HT-29 (cell line): ENCODE measurements around the gene SNAP25. TPM values are rescaled to one million over a fixed set of nuclear protein-coding genes. Genes with fewer than 3 reads are reported as not detected.

ENCODE experiments used
- DNase-seq: peaks from one replicate; pipeline ENCODE4 v3.0.0-alpha.2; 2015; ENCODE audit warnings: low spot score
- total RNA-seq: library from RNA; depleted of rRNA; stranded (reverse); fragments of >200 nt; shearing (Covaris generic); gene quantifications from 2 replicates; pipeline ENCODE4 v1.2.3, GENCODE V29; 2014; rRNA removed

SNAP25 gene
- total RNA-seq: not detected in 2 replicates

DNA sequence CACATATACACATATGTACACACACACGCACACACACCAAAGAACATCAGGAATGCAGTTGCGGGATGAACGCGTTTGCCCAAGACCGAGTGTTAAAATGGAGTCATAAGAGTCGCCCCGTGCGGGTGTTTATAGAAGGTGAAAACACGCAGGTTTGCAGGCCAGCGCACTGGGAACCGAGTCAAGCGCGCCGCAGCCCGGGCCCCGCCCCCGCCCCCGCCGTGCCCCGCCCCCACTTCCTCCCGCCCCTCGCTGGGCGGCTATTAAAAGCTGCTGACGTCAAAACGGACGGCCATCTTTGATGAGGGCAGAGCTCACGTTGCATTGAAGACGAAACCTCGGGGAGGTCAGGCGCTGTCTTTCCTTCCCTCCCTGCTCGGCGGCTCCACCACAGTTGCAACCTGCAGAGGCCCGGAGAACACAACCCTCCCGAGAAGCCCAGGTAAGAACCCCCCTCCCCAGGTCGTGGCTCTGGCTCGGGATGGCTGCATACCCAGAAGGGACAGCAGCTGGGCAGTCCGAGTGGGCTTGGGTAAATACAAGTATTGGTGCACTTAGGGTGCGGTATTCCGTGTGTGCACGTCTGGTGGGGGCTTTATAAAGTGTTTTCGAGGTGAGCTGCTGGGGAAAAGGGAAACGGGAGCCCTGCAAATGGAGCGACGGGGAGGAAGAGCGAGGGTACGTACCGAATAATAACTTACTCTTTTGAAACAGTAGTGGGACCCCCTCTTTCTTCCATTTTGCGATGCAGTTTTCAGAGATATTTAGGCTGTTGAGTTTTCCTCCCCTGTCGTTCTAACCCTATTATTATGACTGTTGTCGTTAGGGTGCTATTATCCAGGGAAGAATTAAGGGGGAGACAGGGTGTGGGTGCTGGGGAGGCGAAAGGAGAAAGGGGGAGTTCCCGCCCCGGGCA, at the start of gene SNAP25:
Gene SNAP25, plus strand, starts transcription at position 295 of the 916 bp plus-strand sequence. CDS start 56,662 bp downstream, outside the sequence.
- no peak for DNase-seq

DNA sequence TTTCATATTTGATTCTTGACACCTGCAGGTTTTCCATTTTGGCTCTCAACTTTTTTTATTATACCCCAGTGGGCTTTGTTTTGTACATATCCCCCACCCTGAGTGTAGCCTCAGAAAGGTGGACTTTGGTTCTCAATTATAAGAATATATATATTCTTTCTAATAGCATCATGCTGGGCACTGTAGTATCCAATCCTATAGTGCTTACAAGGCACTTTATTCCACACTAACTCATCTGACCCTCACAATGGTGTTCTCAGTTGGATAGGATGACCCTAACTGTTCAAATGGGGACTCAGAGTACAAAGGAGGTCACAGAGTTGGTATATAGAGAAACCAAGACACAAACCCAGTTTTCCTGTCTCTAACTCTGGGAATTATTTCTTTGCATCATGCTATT, 48.9 kb upstream of the SNAP25 start:
- no peak for DNase-seq

DNA sequence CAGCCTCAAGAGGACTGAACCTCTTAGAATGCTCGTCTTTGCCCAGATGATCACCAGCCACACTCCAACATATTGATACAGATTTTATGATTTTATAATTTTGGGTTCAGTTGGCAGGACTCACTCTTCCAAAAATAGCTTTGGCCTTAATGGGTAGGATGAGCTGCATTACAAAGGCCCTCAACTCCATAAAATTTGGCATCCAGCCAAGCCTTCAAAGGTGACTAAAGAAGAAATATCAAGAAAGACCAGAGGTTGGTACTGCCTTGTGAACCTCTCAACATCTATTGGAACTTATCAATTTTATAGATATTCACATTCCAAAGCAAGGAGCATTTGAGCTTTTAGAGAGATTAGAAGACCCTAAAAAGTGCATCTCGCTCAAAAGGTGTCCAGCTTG, 48.4 kb upstream of the SNAP25 start:
- DNase-seq: no peak

DNA sequence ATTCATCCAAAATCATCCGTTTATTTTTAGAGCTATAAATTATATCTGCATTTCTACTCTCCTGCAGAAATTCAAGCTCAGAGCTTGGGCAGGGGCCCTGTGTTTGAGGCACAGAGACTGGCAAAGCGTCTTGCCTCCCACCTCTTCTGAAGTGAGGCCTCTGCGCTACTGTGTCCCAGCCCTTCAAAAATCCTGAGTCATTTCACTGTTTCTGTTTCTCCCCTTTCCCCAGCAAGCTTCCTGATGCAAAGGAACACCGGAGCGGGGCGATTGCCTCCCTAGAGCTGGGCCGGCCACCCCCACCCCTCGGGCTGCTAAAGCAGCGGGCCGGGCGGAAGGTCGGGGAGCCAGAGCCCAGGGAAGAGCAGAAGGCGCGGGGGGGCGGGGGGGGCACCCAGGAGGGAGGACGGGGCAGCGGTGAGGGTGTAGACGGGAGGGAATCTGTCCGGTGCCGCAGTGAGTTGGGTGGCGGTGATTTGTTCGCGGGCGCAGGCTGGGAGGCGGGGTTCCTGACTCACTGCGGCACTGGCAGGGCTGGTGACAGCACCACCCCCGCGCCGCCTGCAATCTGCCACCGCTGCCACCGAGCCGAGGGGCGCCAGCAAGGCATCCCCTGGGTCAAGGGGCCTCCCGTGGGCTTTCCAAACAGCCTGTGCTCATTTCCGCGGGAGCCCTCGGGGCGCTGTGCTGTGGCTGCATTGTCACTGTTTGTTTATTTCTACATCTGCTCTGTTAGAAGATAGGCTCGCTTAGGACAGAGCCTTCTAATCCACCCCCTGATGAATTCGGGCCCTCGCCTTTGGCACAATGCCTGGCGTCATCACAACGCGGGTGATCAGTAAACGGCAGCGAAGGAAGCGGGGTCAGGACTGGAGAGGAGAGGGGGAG, 46.5 kb upstream of the SNAP25 start:
- no peak for DNase-seq

DNA sequence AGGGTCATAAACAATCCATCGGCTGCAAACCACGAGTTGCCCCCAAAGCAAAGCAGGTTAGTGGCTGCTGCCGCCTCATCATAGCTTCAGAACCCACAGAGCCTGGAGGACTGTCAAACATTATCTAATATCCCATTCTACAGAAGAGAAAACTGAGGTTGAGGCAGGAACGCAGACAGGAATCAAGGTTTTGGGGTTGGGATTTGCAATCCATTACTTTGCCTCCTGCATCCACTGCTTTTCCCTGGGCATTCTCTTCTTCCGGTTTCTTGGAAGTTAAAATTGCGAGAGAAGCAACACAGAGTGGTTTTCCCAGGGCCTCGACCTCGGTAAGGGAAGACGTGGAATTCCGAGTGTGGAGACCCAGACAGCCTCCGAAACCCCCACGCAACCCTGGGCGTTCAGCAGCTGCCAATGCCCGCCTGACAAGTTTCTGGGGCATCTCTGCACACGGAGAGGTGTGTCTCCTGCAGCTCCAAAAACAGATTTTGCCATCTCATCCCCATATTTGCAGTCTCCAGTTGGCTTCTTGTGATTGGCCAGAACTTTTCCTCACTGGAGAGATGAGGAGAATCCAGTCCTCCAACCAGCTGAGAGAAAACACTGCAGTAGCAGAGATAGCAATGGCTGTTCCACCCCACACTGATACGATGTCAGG, 45.5 kb upstream of the SNAP25 start:
- DNase-seq: no peak

DNA sequence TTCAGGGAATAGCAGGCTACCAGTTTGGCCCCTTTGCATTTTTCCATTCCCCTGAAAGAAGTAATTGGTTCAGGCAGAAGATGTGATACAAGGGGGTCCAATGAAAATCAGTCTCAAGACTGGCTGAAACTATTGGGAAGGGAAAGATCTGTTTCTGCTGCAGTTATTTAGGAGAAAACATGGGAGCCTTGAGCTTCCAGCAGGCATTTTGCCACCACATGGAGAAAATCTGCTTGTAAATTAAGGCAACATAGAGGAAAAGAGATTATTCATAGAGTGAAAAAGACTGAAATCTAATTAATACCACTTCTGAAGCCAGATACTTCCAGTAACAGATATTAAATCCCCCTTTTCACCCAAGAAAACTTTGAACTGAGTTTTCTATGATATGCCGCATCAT, 44.2 kb upstream of the SNAP25 start:
- DNase-seq: no peak

DNA sequence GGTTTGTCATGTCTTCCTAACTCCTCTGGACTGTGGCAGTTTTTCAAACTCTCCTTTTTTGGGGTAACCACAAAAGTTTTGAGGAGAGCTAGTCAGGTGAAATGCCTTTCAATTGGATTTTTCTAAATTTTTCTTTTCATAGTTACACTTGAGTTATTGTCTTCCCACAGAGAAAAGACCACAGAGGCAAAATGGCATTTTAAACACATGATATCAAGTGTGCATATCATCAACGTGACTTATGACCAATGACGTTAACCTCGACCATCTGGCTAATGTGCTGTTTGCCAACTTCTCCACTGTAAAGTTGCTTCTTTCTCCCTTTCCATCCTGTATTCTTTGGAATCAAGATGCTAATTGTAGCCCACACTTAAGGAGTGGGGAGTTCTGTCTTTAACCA, 41.3 kb upstream of the SNAP25 start:
- no peak for DNase-seq

DNA sequence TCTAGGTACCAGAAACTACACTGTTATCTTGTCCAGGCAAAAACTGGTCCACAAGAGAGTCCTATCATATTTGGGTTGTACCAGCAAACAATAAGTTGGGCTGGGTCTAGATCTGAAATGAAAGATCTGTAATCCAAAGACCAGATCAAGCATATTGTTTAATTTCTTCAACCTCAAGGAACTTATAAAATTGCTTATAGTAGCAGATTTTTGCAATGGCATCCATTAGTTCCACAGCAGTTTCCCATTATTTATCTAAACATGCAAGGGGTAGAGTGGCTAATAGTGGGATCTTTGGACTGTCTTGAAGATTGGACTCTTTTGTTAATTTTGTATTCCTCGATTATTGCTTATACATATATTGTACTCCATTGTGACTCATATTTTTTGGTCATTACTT, 40.5 kb upstream of the SNAP25 start:
- DNase-seq: no peak

DNA sequence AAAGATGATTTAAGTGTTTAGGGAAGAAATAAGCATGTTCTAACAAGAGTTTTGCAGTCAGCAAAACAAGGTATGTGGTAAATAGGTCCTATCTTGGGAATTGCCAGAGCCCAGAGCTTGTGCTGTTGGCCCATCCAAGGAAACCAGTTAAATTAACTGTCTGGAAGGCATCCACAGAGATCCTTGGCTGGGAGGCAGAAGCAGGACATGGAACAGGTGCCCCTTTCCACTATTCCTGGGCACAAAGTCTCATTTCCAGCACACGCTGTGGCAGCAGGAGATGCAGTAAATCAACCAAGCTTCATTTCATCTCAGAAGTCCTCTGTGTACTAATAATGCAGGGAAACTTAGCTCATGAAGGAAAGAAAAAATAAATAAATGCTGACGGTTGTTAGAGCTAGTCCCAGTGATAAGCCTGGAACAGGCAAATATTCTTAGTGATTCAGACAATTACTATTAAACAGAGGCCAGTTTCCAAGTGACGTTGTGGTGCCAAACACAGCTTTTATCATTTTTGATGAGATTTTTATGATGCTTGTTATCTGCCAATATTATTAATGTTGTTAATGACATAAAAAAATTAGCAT, 39.8 kb upstream of the SNAP25 start:
- no peak for DNase-seq

DNA sequence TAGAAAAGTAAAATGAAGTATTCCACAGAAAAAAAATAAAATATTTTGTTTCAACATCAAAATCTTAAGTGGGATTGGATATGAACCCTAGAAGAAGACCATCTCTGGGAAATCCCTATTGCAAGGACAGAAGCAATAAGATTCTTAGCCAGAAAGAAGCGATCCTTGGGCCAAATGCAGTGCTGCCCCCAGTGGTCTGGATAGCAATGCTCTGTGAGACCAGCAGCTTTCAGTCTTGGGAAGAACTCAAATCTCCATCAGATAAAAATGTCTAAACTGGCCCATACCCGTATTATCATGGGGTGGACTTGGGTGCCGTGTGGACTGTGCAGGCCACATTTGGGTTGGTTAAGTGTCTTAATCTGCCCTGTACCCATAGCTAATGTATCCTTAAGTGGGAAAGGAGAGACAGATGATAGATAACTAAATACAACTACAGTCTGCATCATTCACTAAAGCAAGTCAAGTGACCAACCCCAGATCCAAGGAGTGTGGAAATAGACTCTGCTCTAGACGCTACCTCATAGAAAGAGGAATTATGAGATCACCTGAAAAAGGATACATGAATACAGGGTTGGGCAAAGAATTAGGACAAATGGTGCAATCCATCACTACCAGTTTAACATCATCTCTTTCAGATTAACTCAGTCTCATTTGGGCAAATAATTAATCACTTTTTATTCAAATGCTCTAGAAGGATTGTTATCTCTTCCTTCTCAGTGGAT, 38.9 kb upstream of the SNAP25 start:
- peak; percentile 16 for DNase-seq

DNA sequence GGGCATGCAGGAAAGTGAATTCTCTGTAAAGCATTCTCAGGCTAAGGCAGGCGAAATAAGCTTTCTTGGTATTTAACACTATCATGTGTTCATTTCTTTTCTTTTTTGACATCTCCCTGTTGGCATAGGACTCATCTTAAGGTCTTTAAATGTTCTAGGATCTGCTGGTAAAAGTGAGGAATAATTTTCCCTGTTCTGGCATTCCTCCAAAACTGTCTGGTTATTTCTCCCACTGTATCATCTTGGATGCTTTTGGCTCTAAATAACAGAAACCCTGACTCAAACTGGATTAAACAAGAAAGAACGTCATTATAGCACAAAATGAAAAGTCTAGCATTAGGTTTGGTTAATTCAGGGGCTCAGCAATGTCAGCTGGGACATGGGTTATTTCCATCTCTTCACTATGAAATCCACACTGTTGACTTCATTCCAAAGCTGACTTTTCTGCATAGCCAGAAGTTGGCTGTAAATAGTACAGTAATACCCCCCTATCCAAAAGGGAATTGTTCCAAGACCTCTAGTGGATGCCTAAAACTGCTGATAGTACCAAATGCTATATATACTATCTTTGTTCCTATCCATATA, 37.9 kb upstream of the SNAP25 start:
- no peak for DNase-seq

DNA sequence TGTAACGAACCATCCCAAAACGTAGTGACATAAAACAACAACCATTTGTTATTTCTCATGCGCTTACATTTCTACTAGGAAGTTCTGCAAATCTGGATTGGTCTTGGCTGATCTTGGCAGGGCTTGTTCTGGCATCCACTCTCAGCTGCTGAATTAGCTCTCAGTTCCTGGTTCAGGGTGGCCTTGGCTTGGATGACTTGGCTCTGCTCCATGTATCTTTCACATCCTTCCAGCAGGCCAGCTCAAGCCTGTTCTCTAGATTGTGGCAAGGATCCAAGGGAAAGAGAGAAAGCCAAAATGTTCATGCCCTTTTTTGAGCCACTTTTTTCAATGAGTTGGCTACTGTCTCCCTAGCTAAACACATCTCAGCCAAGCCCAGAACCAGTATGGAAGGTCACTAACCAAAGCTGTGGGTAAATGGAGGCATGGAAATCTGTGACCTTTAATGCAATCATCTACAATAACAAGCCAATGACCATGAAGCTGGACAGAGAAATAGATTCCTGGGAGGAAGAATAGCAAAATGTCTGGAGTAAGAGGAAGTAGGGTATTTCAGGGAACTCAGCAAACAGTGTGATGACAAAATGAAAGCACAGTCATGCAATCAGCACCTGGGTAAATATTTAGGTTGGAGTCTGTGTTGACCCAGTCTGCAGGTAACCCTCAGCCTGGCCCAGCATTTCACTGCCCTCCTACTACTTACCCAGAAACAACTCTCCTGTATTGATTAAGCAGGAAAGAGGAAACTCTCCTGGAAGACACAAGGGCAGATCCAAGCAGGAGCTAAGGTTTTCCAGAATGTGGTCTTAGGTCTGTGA, 32.7 kb upstream of the SNAP25 start:
- DNase-seq: no peak

DNA sequence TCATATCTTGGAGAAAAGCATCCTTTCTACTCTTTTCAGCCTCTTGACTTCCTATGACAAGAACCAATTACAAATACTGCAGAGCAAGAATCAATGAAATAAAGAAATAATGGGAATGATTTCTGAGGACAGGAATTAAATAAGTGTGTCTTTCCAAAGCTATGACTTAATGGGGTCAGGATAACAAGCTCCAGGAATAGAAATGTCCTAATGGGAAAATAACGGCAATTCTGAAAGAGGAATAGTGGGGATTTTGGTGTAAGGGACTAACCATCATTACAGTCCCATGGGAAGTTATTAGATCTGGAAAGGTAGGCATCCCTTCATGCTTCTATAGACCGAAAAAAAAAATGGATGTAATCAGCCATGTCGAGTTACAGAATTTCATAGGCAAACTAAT, 28.2 kb upstream of the SNAP25 start:
- DNase-seq: no peak

DNA sequence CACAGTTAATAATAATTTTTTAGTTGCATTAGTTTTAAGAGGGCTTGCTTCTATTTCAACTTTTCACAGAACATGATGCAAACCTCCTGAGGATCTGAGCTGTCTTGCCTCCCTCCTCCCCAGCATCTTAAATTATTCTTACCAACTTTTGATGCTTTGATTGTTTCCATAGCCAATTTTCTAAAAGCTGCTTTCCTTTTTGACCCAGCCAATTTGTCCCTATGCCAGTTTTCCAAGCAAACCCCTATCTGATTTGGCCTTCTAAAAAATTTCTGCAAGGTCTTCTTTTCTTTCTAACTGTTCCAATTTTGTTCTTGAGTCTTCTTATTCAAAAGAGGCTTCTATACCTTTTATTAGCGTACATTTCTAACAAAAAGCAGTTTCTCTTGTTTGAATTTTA, 26.5 kb upstream of the SNAP25 start:
- DNase-seq: no peak

DNA sequence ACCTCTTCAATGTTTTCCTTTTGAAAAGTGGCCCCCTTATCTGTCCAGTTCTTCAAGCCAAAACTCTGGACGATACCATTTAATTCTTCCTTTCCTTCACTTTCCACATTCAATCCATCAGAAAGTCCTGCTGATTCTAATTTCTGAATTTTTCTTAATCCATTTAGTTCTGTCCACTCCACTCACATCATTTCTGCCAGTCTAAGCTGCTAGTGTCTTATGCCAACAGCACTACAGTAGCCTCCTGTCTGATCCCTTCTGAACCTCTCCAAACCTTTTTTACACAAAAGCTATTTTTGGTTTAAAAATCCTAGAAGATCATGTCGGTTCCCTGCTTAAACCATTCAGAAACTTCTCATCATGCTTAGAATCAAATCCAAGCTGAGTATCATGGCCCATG, 24.5 kb upstream of the SNAP25 start:
- DNase-seq: no peak

DNA sequence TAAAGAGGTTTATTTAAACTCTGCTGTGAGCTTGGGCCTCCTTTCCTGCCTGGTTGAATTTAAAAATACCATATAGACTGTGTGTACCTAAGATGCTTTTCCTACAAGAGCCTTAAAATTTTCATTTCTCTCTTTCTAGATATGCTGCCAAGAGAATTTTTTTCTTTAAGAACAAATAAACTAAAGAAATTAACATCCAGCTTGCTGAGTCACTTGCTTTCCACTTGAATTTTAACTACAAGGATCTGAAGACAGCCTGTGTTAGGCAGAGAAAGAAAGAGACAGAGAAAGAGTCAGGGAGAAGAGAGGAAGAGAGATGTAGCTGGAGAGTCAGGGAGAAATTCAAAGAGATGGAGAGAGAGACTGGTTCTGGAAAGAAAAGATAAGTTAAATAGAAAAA, 18.3 kb upstream of the SNAP25 start:
- DNase-seq: no peak

DNA sequence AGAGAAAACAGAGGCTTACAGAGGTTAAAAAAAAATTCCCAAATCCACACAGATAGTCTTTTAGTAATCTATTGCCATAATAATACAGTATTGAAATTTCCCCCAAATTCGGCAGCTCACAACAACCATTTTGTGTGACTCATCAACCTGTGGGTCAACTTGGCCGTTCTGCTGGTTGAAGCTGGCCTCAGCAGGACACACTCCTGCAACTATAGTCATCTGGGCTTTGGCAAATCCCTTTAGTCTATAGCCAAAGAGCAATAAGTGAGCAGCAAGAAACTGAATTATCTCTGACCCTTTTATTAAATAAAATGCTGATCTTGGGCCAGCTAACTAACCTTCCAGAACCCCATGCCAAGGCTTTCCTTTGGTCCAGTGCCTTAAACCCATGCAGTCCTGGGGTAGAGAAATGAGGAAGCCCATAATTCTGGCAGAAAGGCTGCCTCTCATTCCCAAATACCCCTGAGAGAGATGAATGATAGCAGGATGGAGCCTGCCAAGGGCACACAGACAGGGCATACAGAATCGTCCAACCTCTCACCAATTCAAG, 17.2 kb upstream of the SNAP25 start:
- DNase-seq: no peak

DNA sequence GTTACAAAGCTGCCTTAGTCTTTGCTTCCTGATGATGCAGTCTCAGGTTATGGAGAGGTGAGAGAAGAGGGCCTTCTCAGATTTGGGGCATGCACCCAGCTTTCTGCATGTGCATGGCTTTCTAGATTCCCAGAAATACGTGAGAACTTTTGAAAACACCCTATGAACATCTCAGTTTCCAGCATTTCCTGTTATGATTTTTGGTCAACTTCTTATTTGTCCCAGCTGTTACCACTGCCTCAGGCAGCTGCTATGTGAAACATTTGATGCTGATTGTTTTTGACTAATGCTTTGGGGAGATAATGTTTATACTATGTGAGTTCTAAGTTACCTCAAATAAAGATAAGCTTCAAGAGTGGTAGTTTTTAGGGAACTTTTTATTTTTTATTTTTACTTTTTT, 9.5 kb upstream of the SNAP25 start:
- DNase-seq: no peak

DNA sequence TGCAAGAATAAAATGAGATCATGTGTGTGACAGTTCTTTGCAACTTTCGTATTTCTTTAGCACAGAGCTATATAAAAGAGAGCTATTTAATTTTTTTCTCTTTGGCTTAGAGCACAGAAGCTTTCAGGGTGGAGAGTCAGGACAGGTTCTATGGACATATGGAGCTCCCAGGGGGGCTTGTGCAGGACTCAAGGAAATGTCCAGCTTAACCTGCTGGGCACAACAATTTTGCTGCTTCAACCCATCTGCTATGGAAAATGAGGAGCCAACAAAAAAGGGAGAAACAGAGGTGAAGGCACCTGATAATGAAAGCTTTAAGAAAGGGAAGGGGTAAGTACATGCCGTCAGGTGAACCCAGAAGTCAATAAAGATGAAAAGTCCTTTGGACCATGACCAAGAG, 5.1 kb upstream of the SNAP25 start:
- DNase-seq: no peak
